A673 (cell line): Measurements from ENCODE around the gene MVB12B.

Source experiments
- CTCF ChIP-seq: fragments of 300-800, 200-600 bp; sonication (generic); conservative IDR thresholded peaks from 2 replicates; pipeline ENCODE4 v1.5.1; 2017; ENCODE audit warnings: low read depth, mild to moderate bottlenecking, antibody characterized with exemption, low read length, moderate library complexity, mixed read lengths
- EZH2 ChIP-seq: fragments of 200-600 bp; sonication (generic); IDR thresholded peaks from 2 replicates; pipeline ENCODE4 v1.6.1; 2017; ENCODE audit warnings: borderline replicate concordance, low read depth, mild to moderate bottlenecking, mixed read lengths, antibody characterized with exemption, low read length; ENCODE audit not compliant: poor library complexity, severe bottlenecking

DNA sequence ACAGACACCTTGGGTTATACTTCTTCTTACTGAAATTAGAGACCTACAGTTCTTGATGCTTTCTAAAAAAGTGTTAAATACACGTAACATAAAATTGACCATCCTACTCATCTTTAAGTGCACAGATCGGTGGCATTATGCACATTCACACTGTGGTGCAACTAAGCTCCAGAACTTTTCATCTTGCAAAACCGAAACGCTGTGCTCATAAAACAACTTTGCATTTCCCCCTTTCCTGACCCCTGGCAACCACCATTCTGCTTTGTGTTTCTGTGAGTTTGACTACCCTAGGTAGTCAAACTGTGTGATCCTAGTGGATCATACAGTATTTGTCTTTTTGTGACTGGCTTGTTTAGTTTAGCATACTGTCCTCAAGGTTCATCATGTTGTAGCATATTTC is 3.9 kb downstream of the MVB12B start:
- no peak for TF ChIP-seq CTCF
- TF ChIP-seq EZH2, result no peak
